ENCODE results near the gene PLA2G12B. TPM values are rescaled to one million over a fixed set of nuclear protein-coding genes. Genes with fewer than 3 reads are reported as not detected.

Gene PLA2G12B
- total RNA-seq, 2 donors from 2014 or later: 0.90 to 4.2 TPM

GRCh38 chr10:72886621-72887020, 68.0 kb downstream of the PLA2G12B start:
- peaks cover 0 to 30% of the 10 kb centered on the region in 2 donors for H3K4me1 ChIP-seq
- H3K27ac ChIP-seq: no peak overlapping the region
- H3K36me3 ChIP-seq: peaks cover 5% of the 10 kb centered on the region
- no peaks in the 10 kb centered on the region for H3K27me3 ChIP-seq
- no peak for TF ChIP-seq CTCF (IDR thresholded peaks at IDR 0.05)
- H3K9me3 ChIP-seq: no peaks in the 10 kb centered on the region
- DNase-seq (ENCODE audit: low spot score): no peak
- no peak overlapping the region for H3K4me3 ChIP-seq

DNA sequence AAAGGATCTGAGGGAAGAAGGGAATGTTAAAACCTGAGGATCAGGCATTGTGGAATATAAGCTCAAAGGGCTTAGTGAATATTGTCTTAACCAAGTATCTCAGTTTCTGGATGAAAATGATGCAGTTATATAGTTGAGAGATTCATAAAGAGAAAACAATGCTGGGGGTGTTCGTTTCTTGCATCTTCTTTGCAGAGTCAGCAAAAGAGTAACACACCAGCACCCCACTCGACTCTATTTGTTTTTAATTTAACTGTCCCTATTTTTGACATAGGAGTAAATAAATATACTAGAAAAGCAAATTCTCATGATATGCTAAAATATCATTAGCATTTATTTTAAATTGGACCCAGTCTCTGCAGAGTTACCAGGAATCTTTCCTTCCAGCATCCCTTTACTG, 68.7 kb downstream of the PLA2G12B start:
- Histone ChIP-seq H3K27ac (no peak overlapping the region), H3K36me3 (peaks cover 5% of the 10 kb centered on the region), H3K4me3 (no peak overlapping the region), H3K9me3 (no peaks in the 10 kb centered on the region), H3K4me1 (peaks cover 0 to 30% of the 10 kb centered on the region in 2 donors), H3K27me3 (no peaks in the 10 kb centered on the region)
- no peak for TF ChIP-seq CTCF (IDR thresholded peaks at IDR 0.05)
- DNase-seq (ENCODE audit: low spot score): no peak

Other genes with a start within 250 kb of the PLA2G12B start
- gene OIT3, start 61.1 kb downstream of the PLA2G12B start, total RNA-seq: under 1 TPM; 0.30 to 0.67 TPM
- 10 to 100 TPM; 29.5 to 45.4 TPM for gene P4HA1, start 142.1 kb upstream of the PLA2G12B start, total RNA-seq
- gene NUDT13, start 155.6 kb upstream of the PLA2G12B start, total RNA-seq: 1 to 10 TPM in 1 of 2 donors, under 1 TPM in 1; 0.90 to 1.5 TPM
- 10 to 100 TPM; 14.4 to 20.7 TPM for gene ECD, start 213.2 kb upstream of the PLA2G12B start, total RNA-seq
- gene FAM149B1, start 213.3 kb upstream of the PLA2G12B start, total RNA-seq: 10 to 100 TPM in 1 of 2 donors, 1 to 10 TPM in 1; 9.4 to 13.0 TPM

All from right atrium auricular region (tissue), 2 donors.